ENCODE measurements around the gene SF1.

The SF1 gene

DNA sequence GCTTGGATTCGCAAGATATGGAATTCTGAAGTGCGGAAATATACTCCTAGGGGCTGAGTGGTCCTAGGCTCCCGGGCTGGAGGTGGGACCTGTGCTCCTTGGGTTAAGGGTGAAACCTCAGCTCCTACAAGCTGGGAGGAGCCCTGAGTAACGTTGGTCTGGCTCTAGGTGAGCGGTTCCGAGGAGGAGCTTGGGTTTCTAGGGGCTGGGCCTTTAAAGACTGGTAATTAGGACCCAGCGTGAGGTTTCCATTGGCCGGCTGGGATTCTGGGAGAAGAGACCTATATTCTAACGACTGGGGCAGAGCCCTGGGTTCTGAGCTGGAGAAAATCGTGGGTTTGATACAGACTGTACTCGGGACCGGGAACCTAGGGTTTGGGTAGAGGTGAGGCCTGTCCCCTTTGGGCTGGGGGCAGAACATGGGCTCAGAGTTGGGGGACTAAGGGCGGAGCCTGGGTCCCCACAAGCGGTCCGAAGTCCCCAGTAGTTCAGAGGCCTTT is 25.6 kb upstream of the SF1 start:
- H3K27ac ChIP-seq: peak overlapping the region; percentile 65
- TF ChIP-seq, protein P1, sequence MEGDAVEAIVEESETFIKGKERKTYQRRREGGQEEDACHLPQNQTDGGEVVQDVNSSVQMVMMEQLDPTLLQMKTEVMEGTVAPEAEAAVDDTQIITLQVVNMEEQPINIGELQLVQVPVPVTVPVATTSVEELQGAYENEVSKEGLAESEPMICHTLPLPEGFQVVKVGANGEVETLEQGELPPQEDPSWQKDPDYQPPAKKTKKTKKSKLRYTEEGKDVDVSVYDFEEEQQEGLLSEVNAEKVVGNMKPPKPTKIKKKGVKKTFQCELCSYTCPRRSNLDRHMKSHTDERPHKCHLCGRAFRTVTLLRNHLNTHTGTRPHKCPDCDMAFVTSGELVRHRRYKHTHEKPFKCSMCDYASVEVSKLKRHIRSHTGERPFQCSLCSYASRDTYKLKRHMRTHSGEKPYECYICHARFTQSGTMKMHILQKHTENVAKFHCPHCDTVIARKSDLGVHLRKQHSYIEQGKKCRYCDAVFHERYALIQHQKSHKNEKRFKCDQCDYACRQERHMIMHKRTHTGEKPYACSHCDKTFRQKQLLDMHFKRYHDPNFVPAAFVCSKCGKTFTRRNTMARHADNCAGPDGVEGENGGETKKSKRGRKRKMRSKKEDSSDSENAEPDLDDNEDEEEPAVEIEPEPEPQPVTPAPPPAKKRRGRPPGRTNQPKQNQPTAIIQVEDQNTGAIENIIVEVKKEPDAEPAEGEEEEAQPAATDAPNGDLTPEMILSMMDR (conservative IDR thresholded peaks at IDR 0.05): no peak
- TF ChIP-seq ZFX (IDR thresholded peaks at IDR 0.05): no peak

DNA sequence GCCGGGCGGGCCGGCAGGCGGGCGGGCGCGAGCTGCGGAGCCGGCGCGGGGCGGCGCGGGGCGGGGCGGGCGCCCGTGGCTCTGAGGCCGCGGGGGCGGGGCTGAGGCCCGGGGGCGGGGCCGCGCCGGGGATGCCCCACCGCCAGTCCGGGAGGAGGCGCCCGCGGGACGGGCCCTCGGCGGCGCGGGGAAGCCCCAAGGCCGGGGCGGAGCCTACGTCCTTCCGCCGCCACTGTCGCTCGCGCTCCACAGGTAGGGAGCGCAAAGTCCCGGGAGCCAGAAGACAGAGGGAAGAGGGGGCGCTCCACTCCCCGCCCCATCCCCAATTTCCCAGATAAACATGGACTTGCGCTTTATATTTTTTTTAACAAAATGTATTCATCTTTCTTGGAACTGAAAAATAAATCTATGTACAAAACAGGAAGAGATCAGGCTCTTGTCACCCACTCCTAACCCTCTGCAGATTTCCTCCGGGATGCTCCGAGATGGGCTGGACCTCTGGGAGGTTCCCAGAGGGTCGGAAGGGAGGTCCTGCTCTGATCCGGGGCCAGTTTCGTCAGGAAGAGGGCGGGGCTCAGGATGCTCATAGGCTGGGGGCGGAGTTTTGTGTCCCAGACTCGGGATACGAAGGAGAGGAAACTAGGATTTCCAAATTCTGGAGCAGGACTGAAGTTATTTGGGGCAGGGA is 25.0 kb upstream of the SF1 start, which contains the start of gene MAP4K2:
TSS of gene MAP4K2 (minus strand) at position 57 of the 688 bp plus-strand sequence. CDS start 65 bp downstream, outside the sequence.
- H3K27ac ChIP-seq: peak within 1 kb of the TSS; percentile 65
- TF ChIP-seq, protein P1 (conservative IDR thresholded peaks at IDR 0.05): no peak
- no peak for TF ChIP-seq ZFX (IDR thresholded peaks at IDR 0.05)

DNA sequence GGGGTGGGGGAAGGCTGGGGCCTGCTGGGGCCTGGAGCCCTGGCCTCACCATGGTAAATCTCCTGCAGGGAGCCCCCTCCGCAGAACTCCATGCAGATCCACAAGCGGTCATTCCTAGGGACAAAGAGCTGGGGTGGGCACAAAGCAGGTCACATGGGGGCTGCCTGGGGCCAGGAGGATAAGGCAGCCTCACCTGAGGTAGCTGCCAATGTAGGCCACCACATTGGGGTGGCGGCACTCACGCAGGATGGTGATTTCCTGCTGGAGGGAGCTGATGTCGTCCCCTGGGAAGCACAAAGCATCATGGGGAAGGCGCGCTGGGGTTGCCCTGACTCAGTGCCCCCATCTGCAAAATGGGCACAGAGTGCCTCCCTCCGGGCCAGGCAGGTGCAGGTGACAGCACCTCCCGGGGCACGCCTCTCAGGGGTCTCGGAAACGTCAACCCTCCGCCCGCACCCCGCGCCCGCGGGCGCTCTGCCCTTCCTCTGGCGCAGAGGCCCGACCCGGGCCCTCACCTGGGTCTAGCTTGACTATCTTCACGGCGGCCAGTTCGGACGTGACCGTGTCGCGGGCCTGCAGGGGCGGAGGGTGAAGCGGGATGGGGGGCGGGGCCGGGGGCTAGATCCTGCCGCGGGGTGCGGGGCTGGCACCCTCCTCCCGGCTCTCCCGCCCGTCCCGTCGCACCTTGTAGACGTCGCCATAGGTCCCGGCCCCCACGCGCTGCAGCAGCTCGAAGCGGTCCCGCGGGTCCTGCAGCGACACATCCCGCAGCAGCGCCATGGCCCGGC is 24.2 kb upstream of the SF1 start:
- peak overlapping the region; percentile 65 for H3K27ac ChIP-seq

DNA sequence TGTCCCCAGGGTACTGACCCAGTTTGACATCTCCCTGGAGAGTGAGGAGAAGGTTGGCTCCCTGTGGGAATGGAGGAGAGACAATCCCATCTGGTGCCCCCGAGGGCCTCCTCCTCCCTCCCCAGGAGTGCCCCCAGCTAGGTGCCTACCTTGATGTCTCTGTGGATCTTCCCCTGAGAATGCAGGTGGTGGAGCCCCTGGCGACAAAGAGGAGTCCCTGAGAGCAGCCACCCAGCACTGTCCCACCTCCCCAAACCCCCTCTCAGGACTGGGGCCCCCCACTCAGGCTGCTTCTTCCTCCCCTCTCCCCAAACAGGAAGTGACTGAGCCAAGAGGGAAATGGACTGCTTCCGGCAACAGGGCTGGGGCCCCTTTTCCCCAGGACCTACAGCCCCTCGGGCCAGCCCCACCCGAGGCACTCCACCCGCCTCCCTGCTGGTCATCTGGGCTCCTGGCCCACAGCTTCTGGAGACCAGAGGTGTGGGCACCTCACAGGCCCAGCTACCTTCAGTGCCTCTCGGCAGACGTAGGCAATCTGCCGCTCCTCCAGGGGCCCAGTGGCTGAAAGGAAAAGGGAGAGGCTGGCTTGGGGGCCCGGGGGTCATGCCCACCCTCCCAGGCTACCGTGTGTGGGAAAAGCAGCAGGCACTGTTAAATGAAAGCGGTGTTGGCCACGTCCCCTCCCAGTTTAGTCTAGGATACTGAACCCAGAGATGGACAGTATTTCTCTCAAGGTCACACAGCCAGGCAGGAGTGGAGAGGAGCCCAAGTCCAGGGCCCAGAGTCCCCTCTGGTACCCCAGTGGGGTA is 23.4 kb upstream of the SF1 start:
- H3K27ac ChIP-seq: no peak overlapping the region
- TF ChIP-seq ZFX (IDR thresholded peaks at IDR 0.05): no peak
- TF ChIP-seq, protein P1 (conservative IDR thresholded peaks at IDR 0.05): no peak

More for the DNA sequence above, 24.2 kb upstream of the SF1 start:
- TF ChIP-seq, protein P1 (conservative IDR thresholded peaks at IDR 0.05): no peak
- 0 out of 2 replicates have a peak, but pooled peaks have one; percentile 10 for TF ChIP-seq ZFX (IDR thresholded peaks at IDR 0.05)

DNA sequence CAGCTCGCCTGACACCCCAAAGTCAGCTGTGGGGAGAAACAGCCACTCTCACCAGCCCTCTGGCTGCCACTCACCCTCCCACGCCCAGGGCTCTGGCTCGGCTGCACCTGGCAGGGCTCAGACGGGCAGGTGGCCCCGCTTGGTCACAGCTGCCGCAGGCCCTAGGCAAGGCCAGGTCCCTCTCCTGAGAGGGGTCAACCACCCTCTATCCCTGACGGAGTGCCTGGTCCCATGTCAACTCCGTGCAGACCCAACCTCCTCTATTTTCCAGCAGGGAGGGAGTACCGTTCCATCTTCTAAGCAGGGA is 22.8 kb upstream of the SF1 start:
- TF ChIP-seq, protein P1 (conservative IDR thresholded peaks at IDR 0.05): no peak
- no peak for TF ChIP-seq ZFX (IDR thresholded peaks at IDR 0.05)
- no peak overlapping the region for H3K27ac ChIP-seq

DNA sequence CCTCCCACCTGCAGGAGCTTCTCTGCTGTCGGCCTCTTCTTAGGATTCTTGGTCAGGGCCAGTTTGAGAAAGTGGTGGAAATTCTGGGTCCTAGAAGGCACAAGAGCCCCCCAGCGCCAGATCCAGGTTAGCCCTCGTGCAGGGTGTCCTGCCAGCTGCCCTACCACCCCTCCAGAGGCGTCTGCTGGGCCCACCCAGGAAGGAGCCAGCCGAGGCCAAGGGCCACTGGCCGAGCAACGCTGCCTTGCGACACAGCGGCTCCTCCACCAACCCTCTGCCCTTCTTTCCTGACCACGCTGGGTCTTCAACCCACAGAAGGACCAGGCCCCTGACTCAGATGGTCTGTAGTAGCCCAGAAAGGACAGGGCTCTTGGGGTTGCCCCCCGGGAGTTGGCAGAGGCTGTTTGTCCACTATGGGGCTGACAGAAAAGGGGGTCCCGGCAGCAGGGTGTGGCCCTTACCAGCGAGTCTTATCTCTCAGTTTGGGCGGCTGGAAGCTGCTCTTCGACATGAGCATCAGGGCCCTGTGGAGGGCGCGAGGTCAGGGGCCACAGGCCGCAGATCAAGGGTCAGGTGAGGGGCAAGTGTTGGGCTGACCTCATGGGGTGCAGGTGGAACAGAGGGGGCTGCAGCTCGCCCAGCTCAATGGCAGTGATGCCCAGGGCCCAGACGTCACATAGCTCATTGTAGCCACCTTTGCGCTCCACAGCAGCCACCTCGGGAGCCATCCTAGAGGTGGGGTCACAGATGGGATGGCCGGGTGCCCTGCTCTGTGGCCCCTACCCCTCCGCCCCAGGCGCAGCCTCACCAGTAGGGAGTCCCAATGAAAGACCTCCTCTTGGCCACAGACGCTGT is 22.2 kb upstream of the SF1 start:
- no peak overlapping the region for H3K27ac ChIP-seq

More for the DNA sequence above, 22.2 kb upstream of the SF1 start:
- TF ChIP-seq, protein P1 (conservative IDR thresholded peaks at IDR 0.05): no peak
- no peak for TF ChIP-seq ZFX (IDR thresholded peaks at IDR 0.05)

Data from C4-2B (cell line).